HG03139 (cell line): ENCODE data around the gene RNF10.
"Not testable (repeated sequence)": the region's sequence is repeated elsewhere in the genome, so short reads cannot be mapped to it uniquely, and the experiment has no call there.

Source experiments
- ATAC-seq: cut with Tn5 transposase; IDR thresholded peaks from one replicate; pipeline ENCODE4 v1.9.1; 2021; ENCODE audit not compliant: unreplicated experiment

Gene RNF10

DNA sequence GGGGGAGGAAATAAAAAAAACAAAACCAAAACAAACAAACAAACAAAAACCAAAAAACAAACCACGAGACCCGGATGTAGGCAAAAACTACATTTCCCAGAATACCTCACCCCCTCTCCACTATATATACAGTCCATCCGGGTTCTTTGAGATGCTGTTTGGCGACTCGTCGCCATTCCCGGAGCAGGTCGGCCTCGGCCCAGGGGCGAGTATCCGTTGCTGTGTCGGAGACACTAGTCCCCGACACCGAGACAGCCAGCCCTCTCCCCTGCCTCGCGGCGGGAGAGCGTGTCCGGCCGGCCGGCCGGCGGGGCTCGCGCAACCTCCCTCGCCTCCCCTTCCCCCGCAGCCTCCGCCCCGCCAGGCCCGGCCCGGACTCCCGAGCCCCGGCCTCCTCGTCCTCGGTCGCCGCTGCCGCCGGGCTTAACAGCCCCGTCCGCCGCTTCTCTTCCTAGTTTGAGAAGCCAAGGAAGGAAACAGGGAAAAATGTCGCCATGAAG, at the start of gene RNF10:
Gene RNF10, plus strand, starts transcription at position 154 of the 500 bp plus-strand sequence. CDS start 456 bp downstream, outside the sequence.
- peak; percentile 79 for ATAC-seq

DNA sequence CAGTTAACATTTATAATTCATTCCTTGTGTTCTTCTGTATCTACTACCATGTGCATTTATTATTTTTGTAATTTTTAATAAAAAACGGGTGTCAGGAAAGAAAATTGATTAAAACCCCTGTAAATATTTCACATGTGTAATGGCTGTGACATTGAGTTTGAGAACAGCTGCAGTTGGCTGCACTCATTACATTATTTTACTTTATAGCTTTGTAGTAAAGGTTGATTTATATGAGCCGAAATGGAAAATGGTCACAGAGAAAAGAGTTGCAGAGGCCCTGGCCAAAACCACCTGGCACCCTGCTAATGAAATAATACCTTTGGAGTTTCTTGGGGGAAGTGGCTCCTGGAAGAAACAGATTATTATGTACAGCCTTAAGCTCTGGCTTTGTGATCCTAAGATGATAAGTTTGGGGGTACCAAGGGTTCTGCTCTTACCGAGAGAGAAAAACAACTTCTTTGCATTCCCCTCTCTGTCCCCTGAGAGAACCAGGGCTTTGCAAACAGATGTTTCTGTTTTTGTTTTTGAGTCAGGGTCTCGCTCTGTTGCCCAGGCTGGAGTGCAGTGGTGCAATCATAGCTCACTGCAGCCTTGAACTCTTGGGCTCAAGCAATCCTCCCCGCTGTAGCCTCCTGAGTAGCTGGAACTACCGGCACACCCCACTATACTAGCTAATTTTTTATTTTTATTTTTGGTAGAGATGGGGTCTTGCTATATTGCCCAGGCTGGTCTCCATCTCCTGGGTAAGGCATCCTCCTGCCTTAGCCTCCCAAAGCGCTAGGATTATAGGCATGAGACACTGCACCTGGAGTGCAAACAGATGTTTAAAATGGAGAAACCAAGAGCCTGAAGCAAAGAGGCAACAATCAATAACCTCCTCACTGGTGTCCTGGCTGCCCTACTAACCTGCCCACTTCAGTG, 47.9 kb upstream of the RNF10 start:
- ATAC-seq = no peak

DNA sequence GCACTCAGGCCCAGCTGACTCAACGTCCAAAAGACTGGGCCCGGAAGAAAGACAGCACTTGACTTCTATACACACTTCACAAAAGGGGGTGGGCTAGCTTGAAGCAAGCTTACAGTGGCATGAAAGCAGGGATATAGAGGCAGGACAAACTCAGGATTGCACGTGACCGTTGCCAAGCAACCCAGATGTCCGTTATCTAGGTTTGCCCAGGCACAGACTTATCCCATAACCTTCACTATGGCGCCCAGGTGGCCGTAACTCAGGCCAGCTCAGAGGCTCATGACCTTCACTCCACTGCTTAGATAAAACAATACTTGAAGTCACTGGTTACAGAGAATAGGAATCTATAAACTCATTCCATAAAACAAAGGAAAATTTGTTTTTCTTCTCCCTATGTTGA, 46.6 kb upstream of the RNF10 start:
- not testable (repeated sequence) for ATAC-seq

DNA sequence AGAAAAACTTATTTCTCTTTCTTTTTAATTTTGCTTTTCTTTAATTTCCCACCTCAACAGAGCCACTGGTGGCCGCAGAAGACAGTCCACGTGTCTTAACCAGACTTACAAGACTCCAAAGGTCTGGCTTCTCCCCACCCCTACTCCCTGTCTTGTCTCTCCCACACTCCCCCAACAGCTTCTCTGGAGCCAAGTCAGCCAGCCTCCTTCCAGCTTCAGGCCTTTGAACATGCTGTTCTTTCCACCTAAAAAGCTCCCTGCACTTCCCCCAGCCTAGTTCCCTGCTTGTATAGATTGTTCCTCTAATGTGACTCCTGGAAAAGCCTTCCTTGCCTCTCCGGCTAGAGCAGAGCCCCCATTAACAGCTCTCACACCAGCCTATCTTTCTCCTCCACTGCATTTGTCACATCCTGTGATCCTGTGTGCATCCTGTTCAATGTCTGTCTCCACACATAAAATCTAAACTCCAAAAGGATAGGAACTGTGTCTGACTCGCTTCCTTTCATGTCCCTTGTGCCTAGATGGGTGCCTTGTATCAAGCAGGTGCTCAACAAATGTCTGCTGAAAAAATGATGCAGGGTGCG, 46.0 kb upstream of the RNF10 start:
- ATAC-seq = no peak

DNA sequence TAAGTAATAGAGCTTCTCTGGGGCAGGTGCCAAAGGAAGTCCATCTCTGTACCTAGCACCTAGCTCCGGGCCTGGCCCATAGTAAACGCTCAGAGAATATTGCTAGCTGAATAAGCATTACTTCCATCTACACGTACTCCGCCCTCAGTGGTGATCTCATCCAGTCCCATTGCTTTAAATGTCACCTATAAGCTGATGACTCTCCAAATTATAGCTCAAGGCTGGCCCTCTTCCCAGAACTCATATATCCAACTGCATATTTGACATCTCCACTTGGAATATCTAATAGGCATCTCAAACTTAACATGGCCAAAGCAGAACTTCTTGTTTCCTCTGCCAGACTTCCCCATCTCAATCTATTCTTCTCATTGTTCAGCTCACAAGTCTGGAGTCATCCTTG, 45.1 kb upstream of the RNF10 start:
- no peak for ATAC-seq

DNA sequence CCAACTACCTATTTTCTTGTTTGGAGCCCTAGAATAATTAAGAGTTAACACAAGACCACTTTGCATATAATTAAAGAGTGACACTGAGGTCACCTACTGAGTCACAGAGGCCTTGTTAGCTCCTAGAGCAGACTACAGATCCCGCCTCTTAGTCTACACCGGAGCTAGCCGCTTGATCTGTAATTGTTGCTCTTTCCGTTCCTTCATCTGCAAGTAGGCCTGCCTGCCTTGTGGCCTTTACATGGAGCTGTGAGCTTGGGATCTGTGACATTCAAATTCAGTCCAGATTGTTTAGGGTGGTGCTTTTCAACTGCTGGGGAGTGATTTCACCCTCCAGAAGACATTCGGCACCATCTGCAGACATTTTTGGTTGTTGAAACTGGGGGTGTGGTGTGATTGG, 43.8 kb upstream of the RNF10 start:
- no peak for ATAC-seq

DNA sequence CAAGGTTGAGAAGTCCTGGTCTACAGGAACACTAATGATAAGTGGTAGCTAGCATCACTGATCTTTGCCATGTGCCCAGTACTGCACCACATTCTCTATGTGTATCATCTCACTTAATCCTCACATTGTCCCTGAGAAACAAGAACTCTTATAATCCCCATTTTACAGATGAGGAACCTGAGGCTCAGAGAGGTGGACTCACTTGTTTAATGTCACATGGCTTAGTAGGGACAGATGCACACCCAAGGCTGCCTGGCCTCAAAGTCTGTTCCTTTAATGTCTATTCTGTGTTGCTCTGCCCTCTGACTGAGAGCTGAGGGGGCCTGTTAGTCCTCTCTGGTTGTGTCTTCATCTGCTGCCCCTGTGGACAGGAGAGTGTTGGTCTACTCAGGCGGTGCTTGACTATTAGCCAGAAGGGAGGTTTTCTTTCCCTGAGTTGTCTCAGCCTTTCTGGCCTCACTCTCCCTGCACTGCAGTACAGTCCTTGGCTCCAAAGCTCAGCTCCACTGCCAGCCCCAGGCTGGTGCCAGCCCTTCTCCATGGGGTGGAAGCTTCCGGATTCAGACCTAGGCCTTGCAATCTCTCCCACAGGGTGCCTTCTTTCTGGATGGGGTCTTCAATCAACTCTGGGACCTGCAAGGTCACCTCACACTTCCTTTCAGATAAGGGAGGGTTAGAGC, 43.2 kb upstream of the RNF10 start:
- ATAC-seq = no peak

DNA sequence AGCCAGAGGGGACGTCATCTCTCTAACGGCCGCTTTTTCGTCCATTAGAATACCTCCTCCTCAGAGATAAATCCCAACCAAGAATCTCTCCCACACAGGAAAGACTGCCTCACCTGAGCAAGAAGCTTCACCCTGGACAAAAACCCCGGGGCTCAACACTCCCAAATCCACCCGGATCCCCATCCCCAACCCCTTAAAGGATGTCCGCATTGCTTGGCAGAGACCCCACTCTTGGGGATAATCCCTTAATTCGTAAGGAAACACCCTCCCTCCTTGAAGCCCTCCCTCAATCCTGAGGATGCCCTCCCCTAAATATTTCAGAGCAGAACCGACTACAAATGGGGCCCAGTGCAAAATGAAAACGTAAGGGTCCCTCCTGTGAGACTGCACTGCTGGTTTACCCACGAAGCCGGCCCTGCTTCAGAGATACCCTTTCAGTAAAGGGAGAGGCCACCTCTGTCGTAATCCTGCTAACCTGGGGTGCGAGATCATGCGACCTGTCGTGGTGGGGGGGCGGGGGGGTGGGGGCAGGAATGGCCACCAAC, 38.9 kb upstream of the RNF10 start:
- ATAC-seq = no peak

DNA sequence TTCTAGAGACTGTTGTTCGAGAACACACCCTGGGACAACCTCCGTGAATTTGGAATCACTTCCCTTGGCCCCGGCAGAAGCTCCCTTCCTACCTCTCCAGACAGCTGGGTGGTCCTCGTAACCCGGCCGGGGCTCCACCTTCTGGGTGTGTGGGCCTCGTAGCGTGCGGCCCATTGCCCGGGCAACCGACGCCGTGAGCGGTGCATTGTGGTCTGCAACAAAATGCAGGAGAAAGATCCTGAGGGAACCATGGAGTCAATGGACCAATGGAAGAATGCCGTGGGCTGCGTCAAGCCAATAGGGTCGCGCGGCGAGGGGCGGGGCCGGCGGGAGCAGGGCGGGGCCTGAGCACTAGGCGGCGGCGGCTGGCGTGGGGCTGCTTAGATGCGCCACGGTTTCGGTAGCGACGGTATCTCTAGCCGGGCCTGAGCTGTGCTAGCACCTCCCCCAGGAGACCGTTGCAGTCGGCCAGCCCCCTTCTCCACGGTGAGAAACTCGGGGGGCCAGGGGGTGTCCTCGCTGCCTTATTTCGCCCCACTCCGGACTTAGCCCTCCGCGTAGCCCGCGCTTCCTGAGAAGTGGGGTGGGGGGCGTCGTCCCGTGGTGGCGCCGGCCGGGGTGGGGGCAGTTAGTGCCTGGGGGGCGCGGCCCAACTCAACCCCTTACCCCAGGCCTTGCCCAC, 38.3 kb upstream of the RNF10 start, which contains the start of gene DYNLL1:
Gene DYNLL1, plus strand, starts transcription at position 383 of the 682 bp plus-strand sequence. CDS start 309 bp downstream, outside the sequence.
- ATAC-seq = peak; percentile 92

DNA sequence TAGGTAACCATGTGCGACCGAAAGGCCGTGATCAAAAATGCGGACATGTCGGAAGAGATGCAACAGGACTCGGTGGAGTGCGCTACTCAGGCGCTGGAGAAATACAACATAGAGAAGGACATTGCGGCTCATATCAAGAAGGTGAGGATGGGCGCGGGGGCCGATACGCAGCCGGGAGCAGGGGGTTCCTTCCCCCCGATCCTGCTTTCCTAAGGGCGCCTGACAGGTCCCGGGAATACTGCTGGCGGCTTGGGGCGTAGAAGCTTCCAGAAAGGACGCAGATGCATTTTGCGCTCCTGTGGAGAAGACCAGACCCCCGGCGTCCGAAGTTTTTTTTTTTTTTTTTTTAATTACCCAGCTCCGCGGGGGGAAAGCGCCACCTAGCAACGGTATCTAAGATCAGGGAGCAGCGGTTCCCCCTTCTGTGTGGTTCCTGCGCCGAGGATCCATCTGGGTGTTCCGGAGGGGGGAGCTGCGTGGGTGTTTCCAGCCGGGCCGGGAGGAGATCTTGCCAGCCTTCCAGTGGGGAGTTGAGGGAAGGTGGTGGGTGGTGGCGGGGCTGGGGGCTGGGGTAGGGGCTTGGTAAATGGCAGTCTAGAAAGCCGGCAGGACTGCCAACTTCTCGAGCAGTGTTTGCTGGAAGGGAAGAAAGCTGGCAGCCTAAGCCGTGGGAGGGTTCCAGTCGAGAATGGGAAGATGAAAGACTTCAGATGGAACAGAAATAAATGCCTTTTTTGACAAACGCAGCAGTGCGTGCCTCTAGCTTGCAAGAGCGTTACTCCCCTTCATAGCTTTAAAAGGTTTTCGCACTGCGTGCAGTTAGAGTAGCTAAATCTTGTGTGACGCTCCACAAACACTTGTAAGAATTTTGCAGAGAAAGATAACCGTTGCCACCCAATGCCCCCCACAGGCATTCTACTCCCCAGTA, 37.5 kb upstream of the RNF10 start:
- ATAC-seq = no peak

DNA sequence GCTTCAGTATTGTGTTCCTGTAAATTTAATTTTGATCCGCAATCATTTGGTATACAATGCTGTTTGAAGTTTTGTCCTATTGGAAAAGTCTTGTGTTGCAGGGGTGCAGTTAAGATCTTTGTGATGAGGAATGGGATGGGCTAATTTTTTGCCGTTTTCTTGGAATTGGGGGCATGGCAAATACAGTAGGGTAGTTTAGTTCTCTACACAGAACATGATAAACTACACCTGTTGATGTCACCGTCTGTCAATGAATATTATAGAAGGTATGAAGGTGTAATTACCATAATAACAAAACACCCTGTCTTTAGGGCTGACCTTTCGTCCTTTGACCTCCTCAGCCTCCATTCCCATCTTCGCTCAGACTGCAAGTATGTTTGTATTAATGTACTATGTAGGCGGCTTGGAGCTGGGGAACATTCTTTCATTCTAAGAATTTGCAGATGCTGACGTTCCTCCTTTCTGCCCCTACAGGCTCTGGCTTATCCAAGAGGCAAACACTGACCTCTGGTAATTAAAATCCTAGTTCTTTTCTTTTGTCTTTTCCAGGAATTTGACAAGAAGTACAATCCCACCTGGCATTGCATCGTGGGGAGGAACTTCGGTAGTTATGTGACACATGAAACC, 36.5 kb upstream of the RNF10 start:
- no peak for ATAC-seq

DNA sequence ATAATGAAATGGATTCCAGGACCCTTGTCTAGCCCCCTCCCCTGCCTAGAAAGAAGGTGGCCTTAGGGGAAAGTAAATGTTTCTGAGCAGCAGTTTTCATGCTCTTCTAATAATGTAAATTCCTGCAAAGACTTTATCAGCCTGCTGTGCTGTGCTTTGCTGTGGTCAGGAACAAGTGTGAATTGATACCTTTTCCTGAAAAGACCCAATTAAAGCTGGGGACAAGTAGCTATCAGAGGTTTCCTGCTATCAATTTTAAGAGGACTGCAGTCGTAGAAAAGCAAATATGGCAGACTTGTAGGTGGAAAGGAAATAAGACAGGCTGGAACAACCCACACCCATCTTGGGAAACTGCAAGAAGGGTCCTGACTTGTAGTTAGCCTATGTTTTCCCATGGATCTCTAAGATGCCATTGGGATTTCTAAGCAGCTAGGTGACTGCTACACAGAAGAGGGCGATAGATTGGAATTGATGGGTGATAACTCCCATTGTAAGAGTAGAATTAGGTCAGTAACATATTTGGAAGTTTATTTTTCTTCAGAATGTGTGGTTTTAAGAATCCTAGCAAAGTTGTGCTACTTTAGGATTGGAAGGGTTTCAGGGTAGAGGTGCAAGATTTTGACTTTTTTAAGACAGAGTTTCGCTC, 35.2 kb upstream of the RNF10 start:
- no peak for ATAC-seq

DNA sequence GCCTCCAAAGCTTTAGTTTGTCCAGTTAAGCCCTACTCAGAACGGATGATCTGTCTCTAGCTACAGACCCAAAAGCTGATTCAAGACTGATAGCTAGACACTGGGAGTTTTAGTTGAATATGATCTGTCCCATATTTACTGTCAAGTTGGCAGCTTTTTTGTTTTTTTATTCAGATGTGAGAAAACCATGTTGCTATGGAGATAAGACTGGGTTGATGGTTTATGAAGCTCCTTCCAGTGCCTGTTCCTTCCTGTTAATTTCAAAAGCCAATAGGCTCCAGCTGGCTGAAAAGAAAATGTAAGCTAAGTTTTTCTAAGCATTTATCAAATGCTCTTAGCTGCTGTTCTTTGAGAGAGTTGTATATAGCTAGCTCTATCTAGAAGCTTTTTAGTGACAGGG, 33.6 kb upstream of the RNF10 start:
- no peak for ATAC-seq

DNA sequence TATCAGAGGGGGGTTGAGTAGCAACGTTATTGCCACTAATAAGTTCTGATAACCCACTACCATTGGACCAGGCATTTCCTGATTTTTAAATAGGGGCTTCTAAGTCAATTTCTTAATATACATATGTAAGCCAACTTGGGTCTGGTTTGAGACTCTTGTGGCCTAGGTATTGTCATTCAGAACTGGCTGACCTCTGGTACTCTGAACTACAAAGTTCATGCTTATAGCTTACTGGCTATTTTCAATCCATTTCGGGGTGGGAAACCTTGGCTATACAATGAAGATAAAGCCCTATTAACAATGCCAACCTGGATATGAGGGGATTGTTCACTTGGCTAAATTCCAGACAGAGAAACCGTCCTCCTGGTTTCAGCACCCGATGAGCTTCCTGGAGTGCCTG, 29.6 kb upstream of the RNF10 start:
- no peak for ATAC-seq

DNA sequence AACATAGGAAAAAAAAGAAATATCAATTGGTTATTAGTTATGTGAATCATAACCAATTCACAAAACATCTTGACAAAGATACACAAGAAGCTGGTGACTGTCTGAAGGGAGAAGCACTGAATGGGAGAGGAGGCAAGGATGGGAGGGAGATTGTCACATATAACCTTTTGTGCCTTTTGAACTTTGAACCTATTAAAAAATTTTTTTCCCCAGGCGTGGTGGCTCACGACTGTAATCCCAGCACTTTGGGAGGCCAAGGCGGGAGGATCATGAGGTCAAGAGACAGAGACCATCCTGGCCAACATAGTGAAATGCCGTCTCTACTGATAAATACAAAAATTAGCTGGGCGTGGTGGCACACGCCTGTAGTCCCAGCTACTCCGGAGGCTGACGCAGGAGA, 25.6 kb upstream of the RNF10 start:
- no peak for ATAC-seq

DNA sequence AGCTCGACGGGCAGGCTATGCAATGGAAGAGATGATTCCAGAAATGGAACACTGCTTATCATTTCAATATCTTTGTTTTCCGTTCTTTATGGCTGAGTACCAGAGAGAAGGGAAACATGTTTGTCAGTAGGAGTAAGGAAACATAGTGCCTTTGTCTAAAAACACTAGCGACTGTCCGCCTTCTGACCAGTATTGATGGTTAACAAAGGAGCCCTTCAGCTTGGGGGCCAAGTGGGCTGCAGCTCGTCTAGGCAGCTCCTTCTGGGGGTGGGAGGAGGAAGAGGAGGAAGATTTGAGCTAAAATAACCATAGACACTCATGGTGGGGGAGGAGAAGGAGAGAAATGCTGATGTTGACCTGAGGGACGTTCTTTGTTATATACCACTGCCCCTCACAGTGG, 20.2 kb upstream of the RNF10 start:
- ATAC-seq = no peak

DNA sequence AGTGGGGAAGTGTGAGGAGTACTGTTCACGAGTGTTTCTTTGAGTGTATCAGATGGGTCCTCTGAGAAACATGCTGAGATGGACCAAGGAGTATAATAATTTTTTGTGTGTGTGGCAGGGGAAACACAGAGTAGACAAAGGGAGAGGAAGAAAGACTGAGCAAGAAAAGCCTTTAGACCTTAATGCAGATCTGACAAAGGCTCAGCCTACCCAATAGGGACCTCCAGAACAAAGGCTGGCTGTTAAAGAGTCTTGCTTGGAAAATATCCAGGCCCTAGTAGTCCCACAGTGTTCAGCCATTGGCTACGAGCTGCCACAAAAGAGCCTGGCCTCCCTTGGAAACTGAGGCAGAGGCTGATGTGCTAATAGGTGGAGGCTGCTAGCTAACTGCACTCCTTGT, 18.7 kb upstream of the RNF10 start:
- no peak for ATAC-seq

DNA sequence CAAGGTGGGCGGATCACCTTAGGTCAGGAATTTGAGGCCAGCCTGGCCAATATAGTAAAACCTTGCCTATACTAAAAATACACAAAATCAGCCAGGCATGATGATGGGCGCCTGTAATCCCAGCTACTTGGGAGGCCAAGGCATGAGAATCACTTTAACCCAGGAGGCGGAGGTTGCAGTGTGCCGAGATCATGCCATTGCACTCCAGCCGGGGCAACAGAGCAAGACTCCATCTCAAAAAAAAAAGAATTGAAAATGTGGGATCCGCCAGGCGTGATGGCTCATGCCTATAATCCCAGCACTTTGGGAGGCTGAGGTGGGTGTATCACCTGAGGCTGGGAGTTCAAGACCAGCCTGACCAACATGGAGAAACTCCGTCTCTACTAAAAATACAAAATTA, 14.8 kb upstream of the RNF10 start:
- ATAC-seq = not testable (repeated sequence)

DNA sequence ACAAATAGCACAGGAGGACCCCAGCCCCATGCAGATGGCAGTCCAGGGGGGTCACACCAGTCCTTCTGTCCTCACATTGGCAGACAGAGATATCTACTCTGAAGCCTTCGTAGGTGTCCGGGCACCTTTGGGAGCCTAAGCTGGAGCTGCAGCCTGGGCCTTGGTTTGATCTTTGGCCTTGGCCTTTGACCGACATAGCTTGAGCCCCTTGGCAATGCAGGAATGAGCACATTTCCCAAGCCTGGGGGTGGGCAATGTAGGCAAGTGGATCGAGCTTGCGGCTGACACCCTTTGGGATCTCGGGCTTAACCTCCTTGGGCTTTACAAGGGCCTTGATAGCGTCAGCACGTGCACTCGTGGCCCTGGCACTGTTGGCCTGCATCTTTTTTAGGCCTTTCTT, 11.6 kb upstream of the RNF10 start:
- no peak for ATAC-seq
